Neural cell (in vitro differentiated cells): ENCODE measurements around the gene PRRC2B. TPM values are rescaled to one million over a fixed set of nuclear protein-coding genes. Genes with fewer than 3 reads are reported as not detected.

Source experiments
- H2AFZ ChIP-seq: fragments of 200-600, 300-800 bp; sonication (generic), shearing (Covaris generic); 2 replicates; pipeline ENCODE4 v1.6.0; 2014; ENCODE audit warnings: low read depth, mild to moderate bottlenecking, antibody characterized with exemption, low read length, moderate library complexity
- H3F3A ChIP-seq: fragments of 200-600 bp; shearing (Covaris generic); 2 replicates; pipeline ENCODE4 v1.6.1; 2016; ENCODE audit warnings: mild to moderate bottlenecking, moderate library complexity, mixed read lengths, antibody characterized with exemption, low read length; ENCODE audit not compliant: insufficient read depth, poor library complexity, severe bottlenecking
- H3K27ac ChIP-seq: fragments of 200-600, 300-800 bp; sonication (generic), shearing (Covaris generic); 2 replicates; pipeline ENCODE4 v1.5.1; 2014; ENCODE audit warnings: mild to moderate bottlenecking, low read length, moderate library complexity
- H3K27me3 ChIP-seq: fragments of 300-800, 200-600 bp; sonication (generic), shearing (Covaris generic); 2 replicates; pipeline ENCODE4 v1.6.0; 2014; ENCODE audit warnings: mild to moderate bottlenecking, low read depth, low read length, moderate library complexity; ENCODE audit not compliant: insufficient read depth
- H3K36me3 ChIP-seq: fragments of 300-800, 200-600 bp; sonication (generic), shearing (Covaris generic); 2 replicates; pipeline ENCODE4 v1.5.1; 2014; ENCODE audit warnings: mild to moderate bottlenecking, antibody characterized with exemption, low read length, moderate library complexity; ENCODE audit not compliant: insufficient read depth
- H3K4me2 ChIP-seq: fragments of 300-800, 200-600 bp; sonication (generic), shearing (Covaris generic); 2 replicates; pipeline ENCODE4 v1.6.0; 2014; ENCODE audit warnings: mild to moderate bottlenecking, low read length
- H3K4me3 ChIP-seq: fragments of 300-800, 200-600 bp; sonication (generic), shearing (Covaris generic); 2 replicates; pipeline ENCODE4 v1.5.1; 2014; ENCODE audit warnings: mild to moderate bottlenecking, low read length, moderate library complexity
- H3K79me2 ChIP-seq: fragments of 200-600 bp; shearing (Covaris generic); replicated peaks from 2 replicates; pipeline ENCODE4 v1.6.0; 2014; ENCODE audit warnings: mild to moderate bottlenecking, low read length, moderate library complexity; ENCODE audit not compliant: insufficient read depth
- H3K9ac ChIP-seq: fragments of 300-800, 200-600 bp; sonication (generic), shearing (Covaris generic); 2 replicates; pipeline ENCODE4 v1.6.1; 2016; ENCODE audit warnings: mild to moderate bottlenecking, low read length, mixed read lengths
- H3K9me2 ChIP-seq: fragments of 200-600 bp; shearing (Covaris generic); 2 replicates; pipeline ENCODE4 v1.6.1; 2016; ENCODE audit warnings: mild to moderate bottlenecking, low read length, mixed read lengths; ENCODE audit not compliant: insufficient read depth
- H3K9me3 ChIP-seq: fragments of 200-600, 300-800 bp; sonication (generic), shearing (Covaris generic); 2 replicates; pipeline ENCODE4 v1.6.1; 2016; ENCODE audit warnings: mild to moderate bottlenecking, mixed run types, low read length, moderate library complexity, mixed read lengths
- H4K20me1 ChIP-seq: fragments of 200-600 bp; shearing (Covaris generic); 2 replicates; pipeline ENCODE4 v1.6.1; 2016; ENCODE audit warnings: mild to moderate bottlenecking, mixed run types; ENCODE audit not compliant: insufficient read depth
- EP300 ChIP-seq: fragments of 450-650 bp; conservative IDR thresholded peaks from 2 replicates; pipeline ENCODE4 v1.6.1; 2014; ENCODE audit warnings: antibody characterized with exemption, mild to moderate bottlenecking, moderate library complexity; ENCODE audit not compliant: poor library complexity, severe bottlenecking
- EZH2 ChIP-seq: fragments of 200-600, 300-800 bp; shearing (Covaris generic), sonication (generic); IDR thresholded peaks from 2 replicates; pipeline ENCODE4 v1.6.1; 2014; ENCODE audit warnings: antibody characterized with exemption, low read length, borderline replicate concordance, mild to moderate bottlenecking; ENCODE audit not compliant: insufficient read depth, poor library complexity, severe bottlenecking
- MXI1 ChIP-seq: fragments of 450-650 bp; conservative IDR thresholded peaks from 2 replicates; pipeline ENCODE4 v1.6.1; 2014; ENCODE audit warnings: antibody characterized with exemption, mild to moderate bottlenecking; ENCODE audit not compliant: poor library complexity, severe bottlenecking
- POLR2AphosphoS5 ChIP-seq: IDR thresholded peaks from 2 replicates; pipeline ENCODE4 v1.6.1; 2012
- RAD21 ChIP-seq: fragments of 450-650 bp; conservative IDR thresholded peaks from 2 replicates; pipeline ENCODE4 v1.6.1; 2014; ENCODE audit warnings: antibody characterized with exemption, mild to moderate bottlenecking, moderate library complexity
- SMC3 ChIP-seq: fragments of 450-650 bp; conservative IDR thresholded peaks from 2 replicates; pipeline ENCODE4 v1.6.1; 2014; ENCODE audit warnings: antibody characterized with exemption, mild to moderate bottlenecking, moderate library complexity; ENCODE audit not compliant: poor library complexity
- TAF1 ChIP-seq: IDR thresholded peaks from 2 replicates; pipeline ENCODE4 v1.6.1; 2012; ENCODE audit warnings: low read depth
- polyA plus RNA-seq: library from polyadenylated mRNA; depleted of rRNA; stranded (reverse); fragments of >200 nt; gene quantifications from 2 replicates; pipeline ENCODE4 v1.2.3, GENCODE V29; 2014
- TF ChIP-seq, protein P1 (sequence below): IDR thresholded peaks from 2 replicates; pipeline ENCODE4 v1.6.1; 2012; ENCODE audit warnings: borderline replicate concordance
- TF ChIP-seq, protein P2 (sequence below): fragments of 450-650 bp; IDR thresholded peaks from 2 replicates; pipeline ENCODE4 v1.5.1; 2014; ENCODE audit warnings: antibody characterized with exemption, mild to moderate bottlenecking, moderate library complexity; ENCODE audit not compliant: poor library complexity, severe bottlenecking

PRRC2B gene
- polyA plus RNA-seq, 1 donor from 2014 or later = 89.5 TPM

DNA sequence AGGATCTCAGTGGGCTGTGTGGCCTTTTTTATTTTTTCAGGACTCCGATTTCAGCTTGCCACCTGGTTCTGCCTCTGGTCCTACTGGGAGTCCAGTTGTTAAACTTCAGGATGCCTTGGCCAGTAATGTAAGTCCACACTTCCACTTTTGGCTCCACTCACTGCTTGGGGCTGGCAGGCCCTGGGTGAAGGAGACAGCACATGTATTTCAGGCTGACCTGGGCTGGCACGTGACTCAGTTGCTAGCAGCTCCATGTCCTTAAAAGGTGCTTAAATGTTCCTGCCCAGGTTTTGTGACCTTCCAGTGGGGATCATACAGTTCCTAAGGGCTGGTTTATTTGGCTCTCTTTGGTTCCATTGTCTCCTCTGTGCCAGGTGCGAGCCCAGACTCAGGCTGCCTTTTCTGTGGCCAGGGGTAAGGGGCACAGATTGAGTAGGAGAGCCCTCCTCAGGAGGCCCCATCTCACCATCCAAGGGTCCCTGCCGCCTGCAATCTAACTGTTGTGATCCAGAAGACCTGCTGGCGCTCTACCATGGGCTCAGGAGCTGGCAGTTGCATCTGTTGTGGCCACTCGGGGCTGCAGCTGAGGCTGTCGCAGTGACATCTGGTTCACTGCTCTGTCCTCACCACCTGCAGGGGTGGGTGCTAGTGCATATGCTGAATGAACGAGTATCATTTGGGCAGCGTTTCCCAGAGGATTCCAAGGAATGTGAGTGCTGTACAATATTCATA lies 89.6 kb downstream of the PRRC2B start:
- Histone ChIP-seq H2AFZ (no peak overlapping the region), H3K27me3 (no peaks in the 10 kb centered on the region), H3K9me3 (no peaks in the 10 kb centered on the region), H3K79me2 (peaks cover 5% of the 10 kb centered on the region), H3K9ac (no peak overlapping the region), H4K20me1 (peaks cover 11% of the 10 kb centered on the region), H3K27ac (no peak overlapping the region), H3K36me3 (peaks cover 5% of the 10 kb centered on the region), H3K4me2 (no peak overlapping the region), H3K4me3 (no peak overlapping the region), H3K9me2 (no peaks in the 10 kb centered on the region), H3F3A (no peaks in the 10 kb centered on the region)
- no peak for TF ChIP-seq MXI1
- TF ChIP-seq TAF1 = no peak
- no peak for TF ChIP-seq POLR2AphosphoS5
- TF ChIP-seq SMC3 = no peak
- no peak for TF ChIP-seq RAD21
- TF ChIP-seq EP300 = no peak
- TF ChIP-seq, protein P1, sequence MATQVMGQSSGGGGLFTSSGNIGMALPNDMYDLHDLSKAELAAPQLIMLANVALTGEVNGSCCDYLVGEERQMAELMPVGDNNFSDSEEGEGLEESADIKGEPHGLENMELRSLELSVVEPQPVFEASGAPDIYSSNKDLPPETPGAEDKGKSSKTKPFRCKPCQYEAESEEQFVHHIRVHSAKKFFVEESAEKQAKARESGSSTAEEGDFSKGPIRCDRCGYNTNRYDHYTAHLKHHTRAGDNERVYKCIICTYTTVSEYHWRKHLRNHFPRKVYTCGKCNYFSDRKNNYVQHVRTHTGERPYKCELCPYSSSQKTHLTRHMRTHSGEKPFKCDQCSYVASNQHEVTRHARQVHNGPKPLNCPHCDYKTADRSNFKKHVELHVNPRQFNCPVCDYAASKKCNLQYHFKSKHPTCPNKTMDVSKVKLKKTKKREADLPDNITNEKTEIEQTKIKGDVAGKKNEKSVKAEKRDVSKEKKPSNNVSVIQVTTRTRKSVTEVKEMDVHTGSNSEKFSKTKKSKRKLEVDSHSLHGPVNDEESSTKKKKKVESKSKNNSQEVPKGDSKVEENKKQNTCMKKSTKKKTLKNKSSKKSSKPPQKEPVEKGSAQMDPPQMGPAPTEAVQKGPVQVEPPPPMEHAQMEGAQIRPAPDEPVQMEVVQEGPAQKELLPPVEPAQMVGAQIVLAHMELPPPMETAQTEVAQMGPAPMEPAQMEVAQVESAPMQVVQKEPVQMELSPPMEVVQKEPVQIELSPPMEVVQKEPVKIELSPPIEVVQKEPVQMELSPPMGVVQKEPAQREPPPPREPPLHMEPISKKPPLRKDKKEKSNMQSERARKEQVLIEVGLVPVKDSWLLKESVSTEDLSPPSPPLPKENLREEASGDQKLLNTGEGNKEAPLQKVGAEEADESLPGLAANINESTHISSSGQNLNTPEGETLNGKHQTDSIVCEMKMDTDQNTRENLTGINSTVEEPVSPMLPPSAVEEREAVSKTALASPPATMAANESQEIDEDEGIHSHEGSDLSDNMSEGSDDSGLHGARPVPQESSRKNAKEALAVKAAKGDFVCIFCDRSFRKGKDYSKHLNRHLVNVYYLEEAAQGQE = no peak
- TF ChIP-seq, protein P2, sequence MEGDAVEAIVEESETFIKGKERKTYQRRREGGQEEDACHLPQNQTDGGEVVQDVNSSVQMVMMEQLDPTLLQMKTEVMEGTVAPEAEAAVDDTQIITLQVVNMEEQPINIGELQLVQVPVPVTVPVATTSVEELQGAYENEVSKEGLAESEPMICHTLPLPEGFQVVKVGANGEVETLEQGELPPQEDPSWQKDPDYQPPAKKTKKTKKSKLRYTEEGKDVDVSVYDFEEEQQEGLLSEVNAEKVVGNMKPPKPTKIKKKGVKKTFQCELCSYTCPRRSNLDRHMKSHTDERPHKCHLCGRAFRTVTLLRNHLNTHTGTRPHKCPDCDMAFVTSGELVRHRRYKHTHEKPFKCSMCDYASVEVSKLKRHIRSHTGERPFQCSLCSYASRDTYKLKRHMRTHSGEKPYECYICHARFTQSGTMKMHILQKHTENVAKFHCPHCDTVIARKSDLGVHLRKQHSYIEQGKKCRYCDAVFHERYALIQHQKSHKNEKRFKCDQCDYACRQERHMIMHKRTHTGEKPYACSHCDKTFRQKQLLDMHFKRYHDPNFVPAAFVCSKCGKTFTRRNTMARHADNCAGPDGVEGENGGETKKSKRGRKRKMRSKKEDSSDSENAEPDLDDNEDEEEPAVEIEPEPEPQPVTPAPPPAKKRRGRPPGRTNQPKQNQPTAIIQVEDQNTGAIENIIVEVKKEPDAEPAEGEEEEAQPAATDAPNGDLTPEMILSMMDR = no peak
- no peak for TF ChIP-seq EZH2

DNA sequence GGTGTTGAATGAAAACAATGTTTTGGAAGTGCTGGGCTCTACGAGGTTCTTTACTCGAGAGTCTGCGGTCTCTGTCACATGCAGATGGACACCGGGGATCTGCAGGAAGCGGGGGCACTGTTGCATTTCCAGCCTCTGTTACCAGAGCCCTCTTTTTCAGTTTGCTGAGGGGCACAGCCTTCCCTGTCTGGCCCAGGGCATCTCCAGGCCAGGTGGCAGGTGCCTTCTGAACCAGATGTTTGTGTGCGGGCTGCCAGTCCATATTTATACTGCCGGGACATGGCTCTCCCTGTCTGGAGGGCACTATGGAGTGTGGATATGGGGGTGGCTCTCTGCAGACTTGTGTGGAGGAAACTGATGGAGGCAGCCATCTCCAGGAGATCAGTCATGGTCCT lies 90.2 kb downstream of the PRRC2B start:
- no peak overlapping the region for H2AFZ ChIP-seq
- H3K9me3 ChIP-seq = no peaks in the 10 kb centered on the region
- no peak overlapping the region for H3K27ac ChIP-seq
- H3K4me3 ChIP-seq = no peak overlapping the region
- no peaks in the 10 kb centered on the region for H3F3A ChIP-seq
- H4K20me1 ChIP-seq = peaks cover 7% of the 10 kb centered on the region
- no peak overlapping the region for H3K9ac ChIP-seq
- no peak overlapping the region for H3K4me2 ChIP-seq
- H3K9me2 ChIP-seq = no peaks in the 10 kb centered on the region
- TF ChIP-seq SMC3 (no peak), POLR2AphosphoS5 (no peak), TAF1 (no peak), RAD21 (no peak), EZH2 (no peak), EP300 (no peak), MXI1 (no peak)
- TF ChIP-seq, protein P1 = no peak
- TF ChIP-seq, protein P2 = no peak
- peaks cover 5% of the 10 kb centered on the region for H3K79me2 ChIP-seq
- H3K36me3 ChIP-seq = no peaks in the 10 kb centered on the region
- H3K27me3 ChIP-seq = no peaks in the 10 kb centered on the region
